Naive B cell (primary cell): ENCODE data around the gene NRG3. TPM values are rescaled to one million over a fixed set of nuclear protein-coding genes. Genes with fewer than 3 reads are reported as not detected.

Experiments
- ATAC-seq, 2 donors: fragments of 150-1000 bp; cut with Tn5 transposase; 2 replicates each; pipeline ENCODE4 v1.10.0; 2021; ENCODE audit warnings: low read depth in 2 of 2, mild to moderate bottlenecking in 2 of 2, moderate library complexity in 2 of 2
- DNase-seq: peaks from one replicate; pipeline ENCODE4 v3.0.0; 2022
- H3K27ac Mint-ChIP-seq, 6 donors: one replicate each; pipeline ENCODE4 v1.8.0; 2020 to 2022; ENCODE audit warnings: mild to moderate bottlenecking in 6 of 6, mixed read lengths in 6 of 6, moderate library complexity in 5 of 6, inconsistent platforms in 2 of 6
- H3K27me3 Mint-ChIP-seq, 3 donors: one replicate each; pipeline ENCODE4 v1.8.0; 2021 to 2022; ENCODE audit warnings: mixed read lengths in 3 of 3, mild to moderate bottlenecking in 1 of 3
- H3K36me3 Mint-ChIP-seq, 2 donors: one replicate each; pipeline ENCODE4 v1.8.0; 2020 to 2022; ENCODE audit warnings: mixed read lengths in 2 of 2, inconsistent platforms in 1 of 2, mild to moderate bottlenecking in 1 of 2
- H3K4me1 Mint-ChIP-seq, 3 donors: one replicate each; pipeline ENCODE4 v1.8.0; 2020 to 2022; ENCODE audit warnings: mixed read lengths in 3 of 3, inconsistent platforms in 1 of 3, mild to moderate bottlenecking in 1 of 3, moderate library complexity in 1 of 3
- H3K4me3 Mint-ChIP-seq, 8 donors: one replicate each; pipeline ENCODE4 v1.8.0; 2020 to 2022; ENCODE audit warnings: mild to moderate bottlenecking in 8 of 8, mixed read lengths in 8 of 8, moderate library complexity in 8 of 8, inconsistent platforms in 2 of 8
- H3K9me3 Mint-ChIP-seq, 7 donors: one replicate each; pipeline ENCODE4 v1.8.0; 2020 to 2022; ENCODE audit warnings: mixed read lengths in 7 of 7, mild to moderate bottlenecking in 5 of 7, inconsistent platforms in 2 of 7, moderate library complexity in 1 of 7
- polyA plus RNA-seq, 6 donors: library from polyadenylated mRNA; unstranded; fragments of 300-500 nt; fragmentation: Illumina TruSeq; gene quantifications; one replicate each; pipeline ENCODE4 v1.2.3, GENCODE V29; 2021; ENCODE audit warnings: low read depth in 6 of 6

Gene NRG3
- polyA plus RNA-seq, 6 donors from 2014 or later = not detected

GRCh38 chr10:82505009-82505408, 630.0 kb downstream of the NRG3 start:
- no peaks in the 10 kb centered on the region for H3K36me3 Mint-ChIP-seq
- no peak overlapping the region for H3K27ac Mint-ChIP-seq
- peaks cover 0 to 15% (median 0%) of the 10 kb centered on the region in 7 donors for H3K9me3 Mint-ChIP-seq
- DNase-seq = no peak
- ATAC-seq = no peak
- H3K4me1 Mint-ChIP-seq = no peaks in the 10 kb centered on the region
- no peak overlapping the region for H3K4me3 Mint-ChIP-seq
- H3K27me3 Mint-ChIP-seq = peaks cover 0 to 4% (median 0%) of the 10 kb centered on the region in 3 donors

DNA sequence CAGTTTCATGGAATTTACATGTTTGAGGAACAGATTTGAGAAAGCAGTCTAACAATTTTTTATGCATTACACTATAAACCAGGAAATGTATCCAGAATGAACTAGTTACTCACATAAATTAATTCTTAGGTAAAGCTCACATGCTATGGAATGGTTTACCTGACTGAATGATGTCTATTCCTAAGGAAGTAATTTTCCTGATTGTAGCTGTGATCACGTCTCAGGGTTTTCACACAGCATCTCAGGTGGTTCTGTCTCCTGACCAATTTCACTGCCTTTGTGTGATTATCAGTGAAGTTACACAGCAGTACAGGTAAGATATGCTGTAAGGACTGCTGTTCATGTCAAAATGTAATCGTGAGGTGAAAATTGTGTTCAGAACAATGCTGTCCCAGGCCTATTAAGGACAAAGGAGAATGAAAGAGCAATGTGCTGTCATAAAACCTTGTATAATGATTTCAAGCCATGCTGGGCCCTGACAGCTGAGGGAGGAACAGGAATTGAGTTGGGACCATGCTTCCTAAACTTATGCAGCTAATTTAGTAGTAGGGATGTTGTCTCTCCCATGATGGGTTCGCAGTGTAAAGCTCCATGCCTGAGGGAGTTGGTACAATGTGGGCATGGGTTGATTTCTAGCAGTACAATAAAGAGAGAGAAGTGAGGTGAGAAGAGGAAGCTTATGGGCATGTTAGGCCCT, 631.8 kb downstream of the NRG3 start:
- Mint-ChIP-seq H3K36me3 (no peaks in the 10 kb centered on the region), H3K4me1 (no peaks in the 10 kb centered on the region), H3K27ac (no peak overlapping the region), H3K4me3 (no peak overlapping the region), H3K9me3 (peaks cover 0 to 10% (median 0%) of the 10 kb centered on the region in 7 donors), H3K27me3 (peaks cover 0 to 4% (median 0%) of the 10 kb centered on the region in 3 donors)
- DNase-seq = no peak
- ATAC-seq = no peak

- H3K36me3 Mint-ChIP-seq = no peaks in the 10 kb centered on the region
Observed at GRCh38 chr10:82515256-82515655, 640.3 kb downstream of the NRG3 start.

GRCh38 chr10:82529062-82529461, 654.1 kb downstream of the NRG3 start:
- Mint-ChIP-seq H3K27me3 (no peaks in the 10 kb centered on the region), H3K4me1 (no peaks in the 10 kb centered on the region), H3K9me3 (peaks cover 0 to 4% (median 0%) of the 10 kb centered on the region in 7 donors), H3K4me3 (no peak overlapping the region), H3K27ac (no peak overlapping the region), H3K36me3 (no peaks in the 10 kb centered on the region)
- DNase-seq (no peak), ATAC-seq (no peak)

More at GRCh38 chr10:82515256-82515655, 640.3 kb downstream of the NRG3 start:
- Mint-ChIP-seq H3K27ac (no peak overlapping the region), H3K4me3 (no peak overlapping the region), H3K27me3 (no peaks in the 10 kb centered on the region), H3K4me1 (no peaks in the 10 kb centered on the region), H3K9me3 (peaks cover 0 to 17% (median 5%) of the 10 kb centered on the region in 7 donors)
- ATAC-seq (no peak), DNase-seq (no peak)

GRCh38 chr10:82535457-82535856, 660.5 kb downstream of the NRG3 start:
- ATAC-seq (no peak), DNase-seq (no peak)
- H3K27ac Mint-ChIP-seq = no peak overlapping the region
- no peaks in the 10 kb centered on the region for H3K36me3 Mint-ChIP-seq
- peaks cover 0 to 8% (median 3%) of the 10 kb centered on the region in 7 donors for H3K9me3 Mint-ChIP-seq
- no peaks in the 10 kb centered on the region for H3K27me3 Mint-ChIP-seq
- no peak overlapping the region for H3K4me3 Mint-ChIP-seq
- no peaks in the 10 kb centered on the region for H3K4me1 Mint-ChIP-seq

- H3K27me3 Mint-ChIP-seq = no peaks in the 10 kb centered on the region
- H3K4me1 Mint-ChIP-seq = no peaks in the 10 kb centered on the region
- no peak for DNase-seq
- no peak for ATAC-seq
- H3K4me3 Mint-ChIP-seq = no peak overlapping the region
- no peaks in the 10 kb centered on the region for H3K36me3 Mint-ChIP-seq
- H3K9me3 Mint-ChIP-seq = peaks cover 0 to 9% (median 3%) of the 10 kb centered on the region in 7 donors
- no peak overlapping the region for H3K27ac Mint-ChIP-seq
Observed at GRCh38 chr10:82536668-82537067, 661.7 kb downstream of the NRG3 start.

DNA sequence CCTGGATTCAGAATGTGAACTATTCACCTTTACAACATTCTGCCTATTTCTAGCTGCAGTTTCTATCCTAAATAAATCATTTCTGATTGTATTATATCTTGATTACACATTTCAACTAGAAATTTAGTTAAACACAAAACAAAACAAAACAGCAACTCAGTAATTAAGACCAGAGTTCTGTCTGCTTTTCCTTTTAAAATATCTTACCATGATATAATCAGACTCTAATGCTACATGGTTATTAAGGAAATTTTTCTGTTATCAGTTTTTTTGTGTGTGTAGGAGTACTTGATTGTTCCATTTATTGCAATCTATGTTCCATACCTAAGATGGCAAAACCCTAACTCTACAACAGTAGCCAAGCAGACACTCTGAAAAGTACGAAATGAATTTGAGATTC, 663.3 kb downstream of the NRG3 start:
- no peaks in the 10 kb centered on the region for H3K36me3 Mint-ChIP-seq
- ATAC-seq = no peak

DNA sequence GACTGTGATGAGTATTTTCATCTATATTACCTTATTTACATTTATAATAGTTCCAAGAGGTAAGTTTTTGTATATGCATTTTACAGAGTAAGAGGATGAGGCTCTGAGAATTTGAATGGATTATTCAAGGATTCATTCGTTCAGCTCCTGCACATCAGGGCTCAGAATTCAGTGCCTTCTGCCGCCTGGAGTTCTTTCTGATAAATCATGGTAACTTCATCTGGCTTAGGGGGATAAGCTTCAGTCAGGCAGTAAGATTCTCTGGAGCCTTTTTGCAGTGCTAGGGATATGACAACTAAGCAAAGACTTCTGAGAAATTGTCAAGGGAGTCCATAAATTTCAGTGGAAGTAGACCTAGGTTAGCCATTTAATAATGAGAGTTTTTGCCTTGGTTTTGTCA, 668.6 kb downstream of the NRG3 start:
- no peaks in the 10 kb centered on the region for H3K27me3 Mint-ChIP-seq
- H3K4me1 Mint-ChIP-seq = no peaks in the 10 kb centered on the region
- peaks cover 0 to 5% (median 0%) of the 10 kb centered on the region in 7 donors for H3K9me3 Mint-ChIP-seq
- ATAC-seq (no peak), DNase-seq (no peak)
- H3K36me3 Mint-ChIP-seq = no peaks in the 10 kb centered on the region
- H3K4me3 Mint-ChIP-seq = no peak overlapping the region
- no peak overlapping the region for H3K27ac Mint-ChIP-seq

More for the DNA sequence above, 663.3 kb downstream of the NRG3 start:
- Mint-ChIP-seq H3K4me1 (no peaks in the 10 kb centered on the region), H3K27me3 (no peaks in the 10 kb centered on the region), H3K4me3 (no peak overlapping the region), H3K27ac (no peak overlapping the region), H3K9me3 (peaks cover 0 to 9% (median 3%) of the 10 kb centered on the region in 7 donors)
- DNase-seq = no peak

DNA sequence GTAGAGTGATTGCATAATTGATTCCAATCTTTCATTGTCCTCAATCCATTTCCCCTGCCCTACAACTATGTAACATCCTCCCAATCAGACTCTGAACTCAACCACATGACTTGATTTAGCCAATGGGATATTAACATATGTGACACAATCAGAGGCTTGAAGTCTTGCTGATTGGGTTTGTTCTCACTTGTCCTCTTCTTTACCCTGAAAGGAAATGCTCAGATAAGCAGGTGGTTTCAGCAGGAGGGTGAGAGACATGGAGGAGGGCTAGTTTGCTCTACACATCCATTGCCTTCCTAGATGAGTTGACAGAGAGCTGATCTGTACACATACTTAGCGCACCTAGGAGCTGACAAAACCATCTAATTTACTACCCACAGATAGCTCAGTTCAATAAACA, 669.4 kb downstream of the NRG3 start:
- DNase-seq = no peak
- no peak overlapping the region for H3K27ac Mint-ChIP-seq
- ATAC-seq = no peak
- no peaks in the 10 kb centered on the region for H3K27me3 Mint-ChIP-seq
- no peak overlapping the region for H3K4me3 Mint-ChIP-seq
- H3K4me1 Mint-ChIP-seq = no peaks in the 10 kb centered on the region
- no peaks in the 10 kb centered on the region for H3K36me3 Mint-ChIP-seq
- H3K9me3 Mint-ChIP-seq = peaks cover 0 to 5% (median 0%) of the 10 kb centered on the region in 7 donors

DNA sequence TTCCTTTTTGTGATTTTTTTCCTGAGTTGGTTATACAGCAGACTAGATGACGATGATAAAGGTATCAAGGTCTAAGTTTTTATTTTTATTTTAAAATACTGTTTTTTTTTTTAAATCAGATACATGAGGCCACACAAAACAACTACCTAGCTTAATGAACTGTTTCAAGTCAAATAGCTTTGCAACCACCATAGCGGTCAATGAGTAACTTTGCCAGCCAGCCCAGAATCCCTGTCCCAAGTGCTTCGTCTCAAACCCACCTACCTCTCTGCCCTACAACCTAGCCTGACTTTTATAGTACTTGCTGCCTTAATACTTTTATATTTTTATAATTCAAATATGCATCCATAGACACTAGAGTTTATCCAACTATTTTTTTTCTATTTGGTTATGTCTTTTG, 676.5 kb downstream of the NRG3 start:
- H3K4me1 Mint-ChIP-seq = no peaks in the 10 kb centered on the region
- no peaks in the 10 kb centered on the region for H3K9me3 Mint-ChIP-seq
- ATAC-seq (no peak), DNase-seq (no peak)
- no peaks in the 10 kb centered on the region for H3K36me3 Mint-ChIP-seq
- H3K4me3 Mint-ChIP-seq = no peak overlapping the region
- H3K27me3 Mint-ChIP-seq = no peaks in the 10 kb centered on the region
- no peak overlapping the region for H3K27ac Mint-ChIP-seq

GRCh38 chr10:82552267-82552666, 677.3 kb downstream of the NRG3 start:
- H3K4me1 Mint-ChIP-seq = no peaks in the 10 kb centered on the region
- no peak overlapping the region for H3K4me3 Mint-ChIP-seq
- no peaks in the 10 kb centered on the region for H3K36me3 Mint-ChIP-seq
- ATAC-seq (no peak), DNase-seq (no peak)
- H3K27ac Mint-ChIP-seq = no peak overlapping the region
- no peaks in the 10 kb centered on the region for H3K9me3 Mint-ChIP-seq
- no peaks in the 10 kb centered on the region for H3K27me3 Mint-ChIP-seq

- ATAC-seq = no peak
- Mint-ChIP-seq H3K36me3 (no peaks in the 10 kb centered on the region), H3K4me3 (no peak overlapping the region), H3K9me3 (peaks cover 0 to 3% (median 0%) of the 10 kb centered on the region in 7 donors), H3K27me3 (no peaks in the 10 kb centered on the region), H3K4me1 (no peaks in the 10 kb centered on the region), H3K27ac (no peak overlapping the region)
- no peak for DNase-seq
Observed at GRCh38 chr10:82554381-82554780, 679.4 kb downstream of the NRG3 start.

- peaks cover 0 to 4% (median 0%) of the 10 kb centered on the region in 7 donors for H3K9me3 Mint-ChIP-seq
- H3K4me1 Mint-ChIP-seq = no peaks in the 10 kb centered on the region
- no peaks in the 10 kb centered on the region for H3K36me3 Mint-ChIP-seq
- ATAC-seq (no peak), DNase-seq (no peak)
- no peak overlapping the region for H3K4me3 Mint-ChIP-seq
- H3K27me3 Mint-ChIP-seq = no peaks in the 10 kb centered on the region
- no peak overlapping the region for H3K27ac Mint-ChIP-seq
Observed at GRCh38 chr10:82558014-82558607, 683.1 kb downstream of the NRG3 start.

GRCh38 chr10:82564353-82565196, 689.6 kb downstream of the NRG3 start:
- H3K27me3 Mint-ChIP-seq = no peaks in the 10 kb centered on the region
- H3K36me3 Mint-ChIP-seq = no peaks in the 10 kb centered on the region
- H3K9me3 Mint-ChIP-seq = peaks cover 0 to 4% (median 0%) of the 10 kb centered on the region in 7 donors

More at GRCh38 chr10:82564353-82565196, 689.6 kb downstream of the NRG3 start:
- H3K4me3 Mint-ChIP-seq = no peak overlapping the region
- H3K27ac Mint-ChIP-seq = no peak overlapping the region
- DNase-seq (no peak), ATAC-seq (no peak)
- no peaks in the 10 kb centered on the region for H3K4me1 Mint-ChIP-seq
